ENCODE results near the gene ACADVL. TPM values are rescaled to one million over a fixed set of nuclear protein-coding genes. Genes with fewer than 3 reads are reported as not detected.

Gene ACADVL
- total and polyA plus RNA-seq, 2 of the 4 experiments (the other 2 are of a cell fraction), result 139 to 752 TPM

DNA sequence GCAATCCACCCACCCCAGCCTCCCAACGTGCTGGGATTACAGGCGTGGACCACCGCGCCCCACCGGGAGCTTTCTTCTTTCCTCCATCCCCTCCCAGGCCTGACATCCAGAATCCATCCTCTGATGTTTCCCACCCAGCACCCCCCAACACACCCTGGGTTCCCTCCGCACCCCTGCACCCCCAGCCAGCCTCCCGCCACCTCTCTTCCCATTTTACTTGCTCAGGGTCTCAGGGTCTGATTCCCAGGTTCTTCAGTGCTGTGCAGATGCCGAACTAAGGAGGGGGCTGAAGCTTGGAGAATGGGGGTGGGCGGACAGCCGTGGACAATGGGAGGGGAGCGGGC, 40.8 kb upstream of the ACADVL start:
- Histone ChIP-seq H2BK5ac (ENCODE audit: low read depth, low read length, poor library complexity, severe bottlenecking) (no peak overlapping the region), H3K36me3 (ENCODE audit: control insufficient read depth, insufficient read depth, low read length) (no peaks in the 10 kb centered on the region), H3K4me3 (ENCODE audit: insufficient read depth, low read depth, low read length) (no peak overlapping the region), H3K27ac (ENCODE audit: insufficient read depth, low read length) (no peak overlapping the region), H4K8ac (ENCODE audit: low read depth in 2 of 2, low read length in 2 of 2) (no peak overlapping the region), H3K18ac (ENCODE audit: low read depth, low read length) (no peak overlapping the region), H2BK120ac (ENCODE audit: low read depth, low read length) (no peak overlapping the region), H3K9me1 (ENCODE audit: insufficient read depth, low read length) (peaks cover 13% of the 10 kb centered on the region; the same call in 1 of the 2 replicates), H3K4ac (ENCODE audit: low read depth, low read length) (no peak overlapping the region), H3K23ac (ENCODE audit: low read depth, low read length) (no peak overlapping the region), H2BK15ac (ENCODE audit: low read depth, low read length) (no peak overlapping the region), H4K20me1 (ENCODE audit: insufficient read depth, low read length) (peaks cover 3% of the 10 kb centered on the region; the same call in 1 of the 2 replicates), H4K91ac (ENCODE audit: insufficient read depth, low read depth, low read length) (no peak overlapping the region), H2AK5ac (ENCODE audit: low read depth, low read length) (no peak overlapping the region), H2AK9ac (replicated peaks; ENCODE audit: low read depth, low read length, poor library complexity) (no peak overlapping the region), H4K5ac (ENCODE audit: low read depth, low read length) (no peak overlapping the region), H3K9ac (ENCODE audit: low read depth, low read length) (no peak overlapping the region), H2BK20ac (ENCODE audit: low read depth, low read length) (no peak overlapping the region), H3K9me3 (ENCODE audit: control insufficient read depth, insufficient read depth, low read length) (no peaks in the 10 kb centered on the region), H3K27me3 (ENCODE audit: control insufficient read depth, insufficient read depth, low read length) (no peaks in the 10 kb centered on the region), H3K79me1 (ENCODE audit: low read depth in 1 of 2, low read length in 2 of 2) (no peaks in the 10 kb centered on the region), H3K14ac (replicated peaks; ENCODE audit: low read depth, low read length) (no peak overlapping the region), H3K4me2 (ENCODE audit: low read depth, low read length) (no peak overlapping the region), H3K56ac (ENCODE audit: extremely low read depth, insufficient read depth, low read length) (no peak overlapping the region), H3K4me1 (ENCODE audit: control insufficient read depth, insufficient read depth, low read length) (peaks cover 2% of the 10 kb centered on the region; the same call in 1 of the 2 replicates), H2AFZ (replicated peaks; ENCODE audit: low read length, poor library complexity) (no peak overlapping the region)
- CTCF ChIA-PET, result interaction anchor here (2.5 kb wide), 1 partner anchor 126 kb away, joined by 8 read pairs; no protein-coding TSS in a partner anchor
- 87% methylated on average over 6 of the region's 11 CpGs; no CpG with 5 or more reads in 1 of the 2 experiments for WGBS, 2 experiments (ENCODE audit: extremely low coverage in 2 of 2, insufficient read length in 1 of 2)
- TF ChIP-seq MAFK (IDR thresholded peaks at IDR 0.05; ENCODE audit: low read depth, low read length), result no peak
- intact Hi-C loops (cut with micrococcal nuclease) (no loop called here), dilution Hi-C loops (cut with HindIII; ENCODE audit: low sequenced_read_pairs, unreplicated experiment) (no loop called here), in situ Hi-C loops (cut with MboI; ENCODE audit: low sequenced_read_pairs) (no loop called here)
- ATAC-seq (ENCODE audit: low read depth) (no peak), DNase-seq (no peak)
- BruUV-seq (replicated peaks), result no TSS peak
- POLR2A ChIA-PET (ENCODE audit: unreplicated experiment), result no interaction called here

Data from IMR-90 (cell line).